ENCODE measurements around the gene NCOA1.
"Not testable (repeated sequence)": the region's sequence is repeated elsewhere in the genome, so short reads cannot be mapped to it uniquely, and the experiment has no call there.

The NCOA1 gene

GRCh38 chr2:24586955-24587354, 95.9 kb downstream of the NCOA1 start:
- DNase-seq: no peak

DNA sequence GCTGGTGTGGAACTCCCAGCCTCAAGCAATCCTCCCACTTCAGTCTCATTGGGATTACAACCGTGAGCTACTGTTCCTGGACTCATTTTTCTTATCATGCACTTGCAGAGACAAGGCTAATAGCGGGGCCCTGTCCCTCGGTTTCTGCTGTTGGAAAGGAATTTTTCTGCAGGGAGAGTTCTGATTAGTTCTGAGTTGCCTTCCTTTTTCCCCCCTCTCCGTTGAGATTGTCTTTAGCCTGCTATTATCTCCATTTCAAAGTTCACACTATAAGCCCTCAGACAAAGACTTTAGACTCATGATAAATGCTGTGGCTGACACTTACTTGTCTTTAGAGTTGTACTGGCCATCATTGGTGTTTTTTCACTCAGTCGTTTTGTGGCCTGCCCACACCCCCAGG, 97.2 kb downstream of the NCOA1 start:
- no peak for DNase-seq

- DNase-seq: no peak
Observed at GRCh38 chr2:24592441-24593100, 101.5 kb downstream of the NCOA1 start.

GRCh38 chr2:24594283-24594682, 103.2 kb downstream of the NCOA1 start:
- peak; percentile 4 for DNase-seq

GRCh38 chr2:24597181-24597870, 106.3 kb downstream of the NCOA1 start:
- no peak for DNase-seq

GRCh38 chr2:24600140-24600539, 109.1 kb downstream of the NCOA1 start:
- DNase-seq: not testable (repeated sequence)

DNA sequence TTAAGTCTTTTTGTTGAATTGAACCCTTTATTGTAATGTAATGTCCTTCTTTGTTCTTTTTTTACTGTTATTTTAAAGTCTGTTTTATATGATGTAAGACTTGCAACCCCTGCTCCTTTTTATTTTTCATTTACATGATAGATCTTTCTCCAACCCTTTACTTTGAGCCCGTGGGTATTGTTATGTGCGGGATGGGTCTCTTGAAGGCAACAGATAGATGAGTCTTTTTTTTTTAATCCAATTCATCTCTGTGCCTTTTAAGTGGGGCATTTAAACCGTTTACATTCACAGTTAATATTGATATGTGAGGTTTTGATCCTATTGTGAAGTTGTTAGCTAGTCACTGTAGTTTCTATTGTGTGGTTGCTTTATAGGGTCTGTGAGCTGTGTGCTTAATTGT, 120.6 kb downstream of the NCOA1 start:
- DNase-seq: no peak

- peak; percentile 14 for DNase-seq
Observed at GRCh38 chr2:24613154-24613814, 122.2 kb downstream of the NCOA1 start.

DNA sequence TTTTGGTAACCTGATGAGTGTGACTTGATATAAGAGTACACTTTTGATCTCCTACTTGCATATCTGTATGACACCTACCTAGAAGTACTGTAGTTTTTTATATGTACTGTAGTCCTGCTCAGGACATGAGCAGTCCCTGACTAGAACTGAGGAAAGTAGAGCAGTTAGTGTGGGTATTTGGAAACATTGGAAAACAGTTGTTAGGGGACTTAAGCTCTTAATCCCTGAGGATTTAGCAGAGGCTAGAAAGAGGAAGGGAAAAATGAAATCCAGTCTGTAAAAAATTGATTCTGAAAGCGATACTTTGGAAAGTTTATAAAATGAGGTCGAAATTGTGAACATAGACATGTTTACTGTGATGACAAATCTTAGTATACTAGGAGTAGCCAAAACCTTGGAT, 125.6 kb downstream of the NCOA1 start:
- DNase-seq: no peak

DNA sequence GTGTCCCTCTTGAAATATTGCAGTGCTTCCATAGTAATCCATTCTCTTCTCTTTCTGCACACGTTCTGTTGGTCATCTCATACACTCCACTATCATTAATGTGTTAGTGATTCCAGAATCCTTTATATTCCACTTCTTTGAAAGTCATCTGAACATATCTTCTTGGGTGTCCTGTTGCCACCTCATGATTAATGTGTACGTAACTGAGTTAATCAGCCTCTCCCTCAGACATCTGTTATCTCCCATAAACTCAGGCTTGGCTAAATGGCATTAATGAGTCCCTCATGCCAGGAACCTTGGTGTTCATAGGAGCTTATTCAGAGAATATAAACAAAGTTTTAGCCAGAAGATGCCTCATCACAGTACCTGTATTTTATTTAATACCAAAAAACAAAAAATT, 126.4 kb downstream of the NCOA1 start:
- no peak for DNase-seq

DNA sequence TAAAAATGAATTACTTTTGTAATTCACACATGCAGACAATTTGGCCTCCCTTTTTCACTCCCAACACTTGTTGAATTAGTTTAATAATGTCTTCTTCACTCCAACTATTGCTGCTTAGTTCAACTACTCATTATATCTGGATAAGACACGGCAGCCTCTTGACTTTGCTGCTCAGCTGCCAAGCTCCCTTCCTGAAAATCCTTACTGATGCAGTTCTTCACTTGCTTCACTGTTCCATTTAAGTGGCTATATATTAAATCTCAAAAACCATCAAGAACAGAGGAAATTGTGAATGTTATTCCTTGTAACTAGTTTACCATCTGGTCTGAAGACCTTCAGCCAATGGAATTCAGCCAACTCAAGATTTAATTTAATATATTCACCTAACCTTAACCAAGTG, 127.1 kb downstream of the NCOA1 start:
- no peak for DNase-seq

GRCh38 chr2:24618680-24619079, 127.6 kb downstream of the NCOA1 start:
- no peak for DNase-seq

GRCh38 chr2:24620936-24621335, 129.9 kb downstream of the NCOA1 start:
- DNase-seq: no peak

- no peak for DNase-seq
Observed at GRCh38 chr2:24621779-24622538, 130.9 kb downstream of the NCOA1 start.

GRCh38 chr2:24623535-24623934, 132.5 kb downstream of the NCOA1 start:
- no peak for DNase-seq

DNA sequence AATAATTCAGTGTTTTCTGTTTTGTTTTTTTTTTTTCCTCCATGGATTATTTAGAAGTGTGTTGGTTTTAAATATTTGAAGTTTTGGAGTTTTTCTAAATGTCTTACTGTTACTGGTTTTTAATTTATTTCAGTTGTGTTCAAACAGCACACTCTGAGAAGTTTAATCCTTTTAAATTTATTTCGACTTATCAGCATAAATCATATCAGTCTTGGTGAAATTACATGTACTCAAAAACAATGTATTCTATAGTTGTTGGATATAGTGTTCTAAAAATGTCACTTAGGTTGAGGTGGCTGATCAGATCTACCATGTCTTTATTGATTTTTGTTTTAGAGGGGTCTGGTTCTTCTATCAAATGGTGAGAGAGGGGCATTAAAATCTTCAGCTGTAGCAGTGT, 134.7 kb downstream of the NCOA1 start:
- DNase-seq: no peak

DNA sequence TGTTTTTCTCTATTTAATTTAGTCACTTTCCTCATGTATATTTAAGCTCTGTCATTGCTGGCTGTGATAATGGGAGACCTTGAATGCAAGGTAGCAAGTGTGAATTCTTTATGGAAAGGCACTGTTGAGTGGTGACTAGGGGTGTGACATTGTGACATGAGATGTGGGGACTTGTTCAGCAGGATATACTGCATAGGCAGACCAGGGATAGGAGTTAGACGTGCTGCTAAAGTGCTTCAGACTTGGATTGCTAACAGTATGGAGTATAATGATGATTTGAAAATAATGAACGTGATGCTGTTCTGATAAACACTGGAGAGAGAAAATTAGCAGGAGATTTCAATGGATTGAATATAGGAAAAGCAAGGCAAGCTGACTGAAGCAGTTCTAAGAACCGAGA, 135.1 kb downstream of the NCOA1 start:
- no peak for DNase-seq

GRCh38 chr2:24628746-24629145, 137.7 kb downstream of the NCOA1 start:
- DNase-seq: no peak

DNA sequence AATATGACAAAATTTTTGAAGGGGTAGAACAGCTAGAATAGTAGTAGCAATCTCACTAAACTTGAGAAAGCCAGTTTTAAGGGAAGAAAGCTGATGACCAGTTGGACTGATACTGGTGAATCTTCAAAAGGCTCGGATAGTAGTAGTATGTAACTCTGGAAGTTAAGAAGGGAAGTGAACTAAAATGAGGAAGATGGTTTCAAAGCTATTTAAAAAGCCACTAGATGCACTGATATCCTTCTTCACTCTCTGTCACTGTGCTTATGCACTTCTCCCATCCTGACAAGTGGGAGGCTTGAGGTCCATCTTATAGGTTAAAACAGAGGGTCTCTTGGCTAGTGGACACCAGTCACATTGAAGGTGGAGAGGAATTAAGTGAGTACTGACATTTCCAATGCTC, 141.1 kb downstream of the NCOA1 start:
- no peak for DNase-seq

GRCh38 chr2:24635181-24635580, 144.1 kb downstream of the NCOA1 start:
- no peak for DNase-seq

- no peak for DNase-seq
Observed at GRCh38 chr2:24638568-24638967, 147.5 kb downstream of the NCOA1 start.

DNA sequence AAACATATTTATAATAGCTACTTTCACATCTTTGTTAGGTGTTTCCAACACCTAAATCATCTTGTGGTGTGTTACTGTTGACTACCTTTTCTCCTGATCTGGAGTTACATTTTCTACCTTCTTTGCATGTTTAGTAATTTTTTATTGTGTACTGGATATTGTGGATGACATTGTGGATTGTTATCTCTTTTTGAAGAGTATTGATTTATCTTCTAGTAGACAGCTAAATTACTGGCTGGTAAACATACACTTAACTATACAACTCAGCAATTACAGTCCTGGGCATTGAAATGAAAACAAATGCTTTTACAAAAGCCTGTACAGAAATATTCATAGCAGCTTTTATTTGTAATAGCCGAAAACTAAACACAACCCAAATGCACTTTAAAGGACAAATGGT, 151.3 kb downstream of the NCOA1 start:
- DNase-seq: no peak

DNA sequence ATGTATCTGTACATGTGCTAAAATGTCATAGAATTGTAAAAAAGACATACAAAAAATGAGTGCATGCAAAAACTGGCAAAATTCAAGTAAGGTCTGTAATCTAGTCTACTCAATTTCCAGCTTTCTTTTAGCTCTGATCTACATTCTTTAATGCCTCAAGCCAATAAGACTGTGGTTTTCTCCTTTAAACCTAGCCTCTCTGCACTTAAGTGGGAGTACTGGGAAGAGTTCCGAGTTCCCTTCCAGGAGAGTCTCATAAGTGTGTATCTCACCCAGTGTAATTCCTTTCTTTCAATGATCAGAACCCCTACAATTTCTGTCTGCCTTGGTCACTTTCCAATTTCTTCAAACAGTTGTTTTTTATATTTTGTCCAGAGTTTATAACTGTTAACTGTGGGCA, 152.0 kb downstream of the NCOA1 start:
- DNase-seq: no peak

- no peak for DNase-seq
Observed at GRCh38 chr2:24644032-24644431, 153.0 kb downstream of the NCOA1 start.

All from NCI-H1436 (cell line).